ENCODE data around the gene FAM180B. TPM values are rescaled to one million over a fixed set of nuclear protein-coding genes. Genes with fewer than 3 reads are reported as not detected.

The FAM180B gene
- total and polyA plus RNA-seq, 2 experiments from 2014 or later = not detected

GRCh38 chr11:47578524-47579494, 7.7 kb upstream of the FAM180B start, which contains the start of the genes KBTBD4 and NDUFS3 (continued):
- TF ChIP-seq CREB1 (CRISPR knock-in tag; IDR thresholded peaks at IDR 0.05; ENCODE audit: low read depth) = peak; percentile 80
- TF ChIP-seq EZH2phosphoT487 (IDR thresholded peaks at IDR 0.05; ENCODE audit: unreplicated experiment) = no peak
- TF ChIP-seq ZNF114 (CRISPR knock-in tag; IDR thresholded peaks at IDR 0.05) = no peak
- TF ChIP-seq STAT1 (IDR thresholded peaks at IDR 0.05; ENCODE audit: unreplicated experiment) = no peak
- no peak for TF ChIP-seq CTCF (conservative IDR thresholded peaks at IDR 0.05; ENCODE audit: low read depth in 2 of 2)

- Histone ChIP-seq H3K4me2 (no peak overlapping the region), H3K36me3 (ENCODE audit: insufficient read depth) (peaks cover 16% of the 10 kb centered on the region), H3F3A (replicated peaks; ENCODE audit: low read depth) (0 out of 2 replicates have a peak, but pooled peaks cover 3% of the 10 kb centered on the region), H3K4me1 (ENCODE audit: insufficient read depth) (no peaks in the 10 kb centered on the region; the same call in 1 of the 2 replicates), H3K79me2 (replicated peaks; ENCODE audit: insufficient read depth) (peaks cover 20% of the 10 kb centered on the region), H3K27me3 (ENCODE audit: insufficient read depth) (peaks cover 2% of the 10 kb centered on the region), H3K27ac (ENCODE audit: low read depth) (no peak overlapping the region), H2AFZ (no peak overlapping the region), H4K20me1 (replicated peaks; ENCODE audit: insufficient read depth) (peaks cover 10% of the 10 kb centered on the region; the same call in 1 of the 2 replicates), H3K4me3 (no peak overlapping the region), H3K9me2 (ENCODE audit: insufficient read depth) (no peaks in the 10 kb centered on the region)
- Mint-ChIP-seq H3K36me3 (ENCODE audit: low read depth) (peaks cover 60% of the 10 kb centered on the region), H3K4me1 (peaks cover 8% of the 10 kb centered on the region), H3K9me3 (peaks cover 3% of the 10 kb centered on the region; the same call in 1 of the 3 replicates), H3K27ac (peak overlapping the region; percentile 29; the same call in 1 of the 2 replicates), H3K4me3 (no peak overlapping the region), H3K27me3 (ENCODE audit: insufficient read depth, low read depth, poor library complexity) (peaks cover 12% of the 10 kb centered on the region)
- ATAC-seq = no peak
- DNase-seq (ENCODE audit: low spot score) = no peak
- TF ChIP-seq ZNF114 (CRISPR knock-in tag; IDR thresholded peaks at IDR 0.05) (no peak), POLR2AphosphoS5 (IDR thresholded peaks at IDR 0.05; ENCODE audit: low read depth) (no peak), CTCF (conservative IDR thresholded peaks at IDR 0.05; ENCODE audit: low read depth in 2 of 2) (no peak), ZNF462 (CRISPR knock-in tag; IDR thresholded peaks at IDR 0.05) (no peak), JUNB (IDR thresholded peaks at IDR 0.05; ENCODE audit: unreplicated experiment) (no peak), ETS1 (IDR thresholded peaks at IDR 0.05) (no peak), EZH2 (IDR thresholded peaks at IDR 0.05; ENCODE audit: low read depth, unreplicated experiment) (no peak), EZH2phosphoT487 (IDR thresholded peaks at IDR 0.05; ENCODE audit: unreplicated experiment) (no peak), CREB1 (CRISPR knock-in tag; IDR thresholded peaks at IDR 0.05; ENCODE audit: low read depth) (no peak)
Measured at GRCh38 chr11:47583844-47584243, 2.6 kb upstream of the FAM180B start.
